GOT3 (cell line): ENCODE measurements around the gene MRC1.

ENCODE experiments used
- DNase-seq: peaks from one replicate; lab custom pipeline; 2025; ENCODE audit warnings: mixed read lengths; lab: John Stamatoyannopoulos, UW

The MRC1 gene

DNA sequence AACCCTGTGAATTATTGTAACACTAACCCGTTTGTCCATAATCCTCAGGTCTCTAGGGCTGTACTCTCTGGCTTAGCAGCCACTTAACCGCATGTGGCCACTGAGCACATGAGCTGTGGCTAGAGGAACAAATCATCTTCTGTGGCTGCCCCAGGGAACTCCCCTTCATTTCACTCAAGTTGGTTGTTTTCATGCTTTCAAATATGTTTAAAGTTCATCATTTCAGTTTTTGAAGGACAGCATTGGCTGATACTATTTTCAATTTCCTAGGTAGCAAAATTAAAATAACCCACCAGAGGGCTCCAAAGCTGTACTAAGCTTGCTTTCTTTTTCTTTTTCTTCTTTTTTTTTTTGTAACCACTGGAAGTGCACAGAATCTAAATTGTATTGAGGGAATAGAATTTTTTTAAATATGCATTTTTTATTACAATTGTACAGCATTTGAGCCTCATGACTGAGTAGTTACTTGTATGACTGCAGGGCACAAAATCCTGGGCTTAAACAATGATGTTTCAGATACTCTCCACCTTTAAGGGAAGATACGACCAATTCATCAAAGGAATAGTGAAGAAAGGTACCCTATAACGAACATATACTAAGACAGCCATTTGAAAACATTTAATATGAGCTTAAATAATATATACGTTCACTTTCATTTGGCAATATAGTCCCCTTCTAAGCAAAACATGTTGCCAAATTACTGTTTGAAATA lies 38.6 kb downstream of the MRC1 start:
- no peak for DNase-seq

DNA sequence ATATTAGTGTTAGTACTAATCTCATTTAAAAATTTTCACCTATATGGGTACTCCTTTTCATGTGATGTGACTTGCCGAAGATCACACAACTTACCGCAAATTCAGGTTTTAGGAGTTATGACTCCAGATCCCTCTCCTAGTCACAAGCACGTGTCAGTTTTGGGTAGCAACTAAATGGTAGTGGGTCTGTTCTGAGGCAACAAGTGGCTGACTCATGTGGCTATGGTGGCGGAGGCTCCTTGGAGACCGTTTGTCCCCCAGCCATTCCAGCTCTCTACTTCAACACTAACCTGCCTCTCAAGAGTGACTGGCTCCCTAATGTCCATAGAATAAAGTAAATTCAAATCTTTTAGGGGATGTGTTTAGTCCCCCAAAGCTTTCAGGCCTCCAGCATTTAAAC lies 39.5 kb downstream of the MRC1 start:
- DNase-seq: no peak

DNA sequence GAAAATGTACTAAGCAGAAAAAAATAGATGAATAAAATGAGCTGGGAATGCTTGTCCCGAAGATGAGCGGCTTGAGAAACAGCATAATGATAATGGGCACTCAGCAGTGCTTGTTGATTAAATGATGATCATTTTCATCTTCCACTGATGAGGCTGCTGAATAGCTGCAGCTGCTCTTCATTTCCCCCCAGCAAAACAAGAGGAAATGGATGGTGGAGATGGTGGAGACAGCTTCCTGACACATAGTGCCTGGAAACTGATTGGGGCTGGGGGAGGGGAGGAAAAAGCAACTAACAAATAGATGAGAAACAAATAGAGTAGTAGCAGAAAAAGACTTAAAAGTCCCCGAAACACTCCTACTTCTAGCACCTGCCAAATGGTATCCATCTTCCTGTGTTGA lies 41.4 kb downstream of the MRC1 start:
- no peak for DNase-seq

DNA sequence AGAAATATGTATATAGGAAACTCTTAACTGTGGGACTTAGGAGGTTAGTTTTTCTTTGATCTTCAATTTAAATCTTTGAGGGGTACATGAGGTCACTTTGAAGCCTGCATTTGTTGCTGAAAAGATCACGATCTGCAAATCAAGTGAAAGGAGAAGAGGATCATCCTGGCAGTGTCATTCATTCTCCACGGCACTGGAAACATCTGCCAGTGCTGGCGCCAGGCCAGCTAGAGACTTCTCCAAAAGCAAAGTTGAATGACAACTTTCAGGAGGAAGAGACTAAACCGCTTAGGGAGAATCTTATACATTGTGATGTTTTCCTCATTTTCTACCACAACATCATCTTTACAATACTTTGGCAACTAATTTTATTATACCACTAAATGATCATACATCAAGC lies 42.5 kb downstream of the MRC1 start:
- no peak for DNase-seq

DNA sequence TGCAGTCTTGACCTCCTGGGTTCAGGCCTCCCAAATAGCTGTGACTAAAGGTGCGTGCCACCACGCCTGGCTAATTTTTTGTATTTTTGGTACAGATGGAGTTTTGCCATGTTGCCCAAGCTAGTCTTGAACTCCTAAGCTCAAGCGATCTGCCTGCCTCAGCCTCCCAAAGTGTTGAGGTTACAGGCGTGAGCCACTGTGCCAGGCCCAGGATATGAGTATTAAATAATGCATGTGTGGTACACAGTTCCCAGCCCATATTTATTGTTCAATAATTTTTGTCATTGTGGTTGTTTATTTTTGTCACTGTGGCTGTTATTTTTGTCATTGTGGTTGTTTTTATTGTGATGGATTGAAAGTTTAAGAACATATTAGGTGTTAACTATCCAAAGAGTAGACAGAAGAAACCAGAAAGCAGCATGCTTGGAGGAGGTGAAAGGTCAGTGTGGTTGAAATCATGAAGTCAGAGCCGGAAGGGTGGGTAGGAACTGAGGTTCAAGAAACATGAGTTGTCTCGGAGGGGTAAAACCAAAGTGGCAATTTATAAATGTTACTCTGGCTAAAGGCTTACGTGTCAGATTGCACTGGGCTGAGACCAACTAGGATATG lies 45.0 kb downstream of the MRC1 start:
- DNase-seq: no peak

DNA sequence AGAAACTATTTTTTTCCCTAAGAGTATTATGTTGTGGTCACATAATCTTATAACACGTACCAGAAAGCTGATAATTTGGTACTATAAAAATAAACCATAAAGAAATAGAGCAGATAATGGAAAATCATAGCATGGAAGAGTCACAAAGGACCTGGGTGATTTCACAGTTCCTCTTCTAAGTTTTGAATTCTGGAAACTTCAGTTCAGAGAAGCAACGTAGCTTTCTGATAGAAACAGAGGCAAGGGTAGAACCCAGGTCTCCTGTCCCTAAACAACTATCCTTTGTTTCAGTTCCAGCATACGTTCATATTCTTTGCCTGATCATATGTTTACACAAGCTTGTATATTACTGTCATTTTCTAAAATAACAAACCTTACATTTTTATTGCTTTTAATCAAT lies 47.9 kb downstream of the MRC1 start:
- DNase-seq: no peak

DNA sequence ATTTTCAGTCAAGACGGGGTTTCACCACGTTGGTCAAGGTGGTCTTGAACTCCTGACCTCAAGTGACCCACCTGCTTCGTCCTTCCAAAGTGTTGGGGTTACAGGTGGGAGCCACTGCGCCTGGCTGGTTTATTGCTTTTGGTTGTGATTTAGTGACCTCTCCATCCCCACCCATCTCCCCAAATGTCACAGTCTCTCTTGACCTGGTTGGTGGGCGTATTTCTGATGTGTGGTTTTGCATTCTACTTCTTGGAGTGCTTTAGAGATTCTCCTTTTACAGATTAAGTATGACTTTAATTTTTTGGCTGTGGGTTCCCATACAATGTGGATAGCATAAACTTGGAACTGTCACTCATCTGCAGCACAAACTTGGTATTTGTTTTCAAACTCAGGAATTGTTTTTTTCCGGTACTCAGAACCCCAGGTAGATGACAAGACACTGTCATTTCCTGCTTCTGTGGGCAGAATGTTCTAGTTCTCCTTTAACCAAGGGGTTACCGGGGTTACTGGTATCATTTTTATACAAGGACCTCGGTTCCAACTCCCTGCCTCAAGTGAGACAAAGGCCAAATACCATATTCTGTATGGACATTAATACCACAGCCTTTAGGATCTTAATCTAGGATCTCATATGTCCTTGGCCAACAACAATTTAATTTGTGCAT lies 50.5 kb downstream of the MRC1 start:
- no peak for DNase-seq

DNA sequence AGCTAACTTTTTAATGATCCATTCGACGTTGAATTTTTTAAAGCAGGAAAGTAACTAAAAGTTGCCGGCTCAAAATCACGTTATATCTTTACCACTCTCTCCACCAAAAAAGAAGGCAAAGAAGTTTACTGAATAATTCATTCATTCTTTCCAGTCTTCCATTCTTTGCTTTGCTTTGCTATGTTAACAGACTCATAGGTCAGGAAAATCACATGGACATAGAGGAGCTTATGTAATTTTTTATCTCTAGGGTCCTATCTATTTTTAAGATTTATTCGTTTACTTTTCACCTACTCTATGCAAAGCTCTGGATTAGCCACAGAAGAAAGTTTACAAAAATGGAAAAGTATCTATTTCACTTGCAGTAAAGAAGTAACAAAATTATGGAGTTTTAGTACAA lies 52.6 kb downstream of the MRC1 start:
- DNase-seq: no peak

DNA sequence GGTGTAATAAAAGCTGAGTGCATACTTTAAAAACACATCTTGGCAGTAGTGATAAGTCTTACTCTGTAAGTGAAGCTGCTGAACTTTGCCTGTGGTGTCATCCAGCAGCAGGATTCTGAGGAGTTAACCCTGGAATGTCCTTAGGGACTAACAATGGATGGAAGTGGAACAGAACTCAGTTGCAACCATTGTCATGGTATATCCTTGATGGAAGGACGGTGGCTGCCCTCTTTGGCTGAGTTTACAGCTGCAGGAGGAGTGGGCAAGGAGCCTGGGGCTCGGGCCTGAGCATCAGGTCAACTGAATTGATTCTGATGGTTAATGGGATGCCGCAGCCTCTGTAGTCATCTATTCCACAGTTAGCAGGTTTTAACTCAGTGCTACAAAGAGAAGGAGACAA lies 56.2 kb downstream of the MRC1 start:
- DNase-seq: no peak

DNA sequence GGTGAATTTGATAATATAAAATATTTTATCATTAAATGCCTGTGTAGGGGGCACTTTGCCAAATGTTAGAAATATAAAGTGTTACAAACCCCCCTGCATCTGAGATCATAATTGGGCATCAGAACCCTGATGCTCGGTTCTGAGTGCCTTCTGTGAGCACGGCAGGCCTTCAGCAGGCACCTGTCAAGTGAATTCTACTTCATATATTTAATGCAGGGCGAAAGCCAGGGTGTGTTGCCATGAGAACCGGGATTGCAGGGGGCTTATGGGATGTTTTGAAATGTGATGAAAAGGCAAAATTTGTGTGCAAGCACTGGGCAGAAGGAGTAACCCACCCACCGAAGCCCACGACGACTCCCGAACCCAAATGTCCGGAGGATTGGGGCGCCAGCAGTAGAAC lies 57.2 kb downstream of the MRC1 start:
- DNase-seq: no peak

DNA sequence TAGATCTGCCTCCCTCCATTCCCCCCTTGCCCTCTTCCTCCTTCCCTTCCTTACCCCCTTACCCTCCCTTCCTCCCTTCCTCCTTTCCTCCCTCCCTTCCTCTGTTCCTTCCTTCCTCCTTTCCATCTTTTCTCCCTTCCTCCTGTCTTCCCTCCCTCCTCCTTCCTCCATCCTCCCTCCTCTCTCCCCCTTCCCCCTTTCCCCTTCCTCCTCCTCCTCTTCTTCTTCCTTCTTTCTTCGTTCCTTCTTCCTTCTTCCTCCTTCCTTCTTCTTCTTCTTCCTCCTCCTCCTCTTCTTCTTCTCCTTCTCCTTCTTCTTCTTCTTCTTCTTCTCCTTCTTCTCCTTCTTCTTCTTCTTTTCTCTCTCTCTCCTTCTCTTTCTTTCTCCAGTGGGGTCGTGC lies 57.9 kb downstream of the MRC1 start:
- DNase-seq: no peak

DNA sequence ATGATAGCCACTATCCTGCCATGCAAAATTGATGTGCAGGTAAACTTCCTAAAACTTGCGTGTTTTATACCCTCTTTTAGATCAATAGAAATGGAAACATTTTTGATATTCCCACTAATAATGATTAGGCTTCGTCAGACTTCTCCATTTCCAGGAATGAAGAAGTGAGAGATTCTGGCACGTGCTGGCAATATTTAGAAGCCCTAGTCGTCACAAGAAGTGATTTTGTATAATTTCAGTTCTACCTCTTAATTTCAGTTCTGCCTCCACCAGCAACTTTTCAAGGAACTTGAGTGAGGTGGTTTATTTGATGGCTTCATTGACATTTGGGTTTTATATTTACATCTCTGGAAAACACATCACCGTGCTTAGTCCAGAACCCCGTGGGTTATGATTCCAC lies 61.9 kb downstream of the MRC1 start:
- no peak for DNase-seq

DNA sequence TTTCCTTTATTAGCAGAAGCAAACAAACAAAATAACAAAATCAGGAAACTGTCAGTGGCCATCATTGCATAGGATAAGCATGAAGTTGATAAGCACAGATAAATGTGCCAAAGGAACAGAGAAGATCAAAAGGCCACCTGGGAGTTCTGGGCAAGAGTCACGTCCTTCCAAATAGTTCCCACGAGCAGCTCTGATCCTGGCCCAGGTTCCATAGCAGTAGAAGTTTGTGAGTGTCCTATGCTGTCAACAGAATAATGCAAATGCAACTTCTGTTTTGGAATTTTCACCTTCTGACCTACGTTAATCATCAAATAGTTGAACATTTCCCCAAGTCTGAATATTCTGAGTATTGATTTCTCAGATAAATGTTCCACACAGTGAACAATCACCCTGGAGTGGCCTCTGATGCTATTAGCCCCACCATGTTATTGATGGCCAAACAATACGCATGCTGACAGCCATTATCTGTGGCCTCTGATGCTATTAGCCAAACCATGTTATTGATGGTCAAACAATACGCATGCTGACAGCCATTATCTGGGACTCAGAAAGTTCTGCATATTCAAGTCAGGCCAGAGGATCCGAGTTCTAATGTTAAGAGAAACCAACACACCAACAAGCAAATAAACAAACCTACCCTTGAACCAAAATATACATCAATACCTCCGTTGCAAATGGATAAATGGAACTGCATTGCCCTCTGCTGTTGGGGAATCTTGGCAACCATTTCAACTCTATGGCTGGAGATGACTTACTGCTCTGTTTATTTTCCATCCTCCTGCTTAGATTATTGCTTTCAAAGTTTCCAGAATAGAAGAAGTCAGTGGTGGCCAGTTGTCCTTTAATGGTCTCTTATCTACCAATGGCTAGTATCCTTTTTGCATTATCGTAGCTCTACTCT lies 63.3 kb downstream of the MRC1 start:
- DNase-seq: no peak

DNA sequence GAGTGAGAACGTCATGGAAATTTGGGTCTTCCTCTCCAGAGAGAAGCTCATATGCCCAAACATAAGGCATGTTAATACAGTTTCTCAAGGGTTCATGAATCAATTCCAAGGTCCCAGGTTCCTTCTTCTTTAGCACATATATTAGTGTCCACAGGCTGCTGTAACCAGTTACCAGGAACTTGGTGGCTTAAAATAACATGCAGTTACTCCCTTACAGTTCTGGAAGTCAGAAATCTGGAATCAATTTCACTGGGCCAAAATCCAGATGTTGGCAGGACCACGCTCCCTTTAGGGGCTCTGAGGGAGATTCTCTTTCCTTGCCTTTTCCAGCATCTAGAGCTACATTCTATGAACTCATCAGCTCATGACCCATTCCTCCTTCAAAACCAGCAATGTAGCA lies 64.8 kb downstream of the MRC1 start:
- DNase-seq: no peak

DNA sequence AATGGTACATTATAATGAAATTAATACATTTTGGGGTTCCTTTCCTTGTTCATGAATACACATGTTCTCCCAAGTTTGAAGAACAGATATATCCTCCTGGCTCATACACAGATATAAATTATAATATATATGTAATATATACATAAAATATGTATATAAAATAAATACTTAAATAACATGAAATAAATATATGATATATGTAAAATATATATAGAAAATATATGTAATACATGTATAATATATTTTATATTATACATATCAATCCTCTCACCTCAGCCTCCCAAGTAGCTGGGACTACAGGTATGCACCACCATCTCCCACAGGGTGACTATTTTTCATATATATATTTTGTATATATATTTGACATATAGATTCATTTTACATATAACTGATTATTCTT lies 68.0 kb downstream of the MRC1 start:
- no peak for DNase-seq

DNA sequence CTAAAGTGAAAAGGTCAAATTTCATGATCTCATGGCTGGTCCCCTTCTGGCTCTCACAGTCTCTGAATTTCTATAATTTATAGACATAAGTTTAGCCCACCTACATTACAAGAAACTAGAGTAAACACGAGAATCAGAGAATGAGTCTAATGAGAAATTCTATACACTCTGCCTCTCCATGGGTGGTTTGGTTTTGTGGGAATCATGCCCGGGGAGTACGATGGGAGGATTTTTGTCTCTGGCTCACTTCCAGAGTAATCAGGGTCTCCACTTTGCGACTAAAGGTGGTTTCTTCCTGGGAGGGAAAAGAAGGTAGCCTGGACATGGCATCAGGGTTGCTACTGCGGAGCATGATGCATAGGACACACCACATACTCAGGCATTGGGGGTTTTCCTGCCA lies 69.7 kb downstream of the MRC1 start:
- DNase-seq: no peak

DNA sequence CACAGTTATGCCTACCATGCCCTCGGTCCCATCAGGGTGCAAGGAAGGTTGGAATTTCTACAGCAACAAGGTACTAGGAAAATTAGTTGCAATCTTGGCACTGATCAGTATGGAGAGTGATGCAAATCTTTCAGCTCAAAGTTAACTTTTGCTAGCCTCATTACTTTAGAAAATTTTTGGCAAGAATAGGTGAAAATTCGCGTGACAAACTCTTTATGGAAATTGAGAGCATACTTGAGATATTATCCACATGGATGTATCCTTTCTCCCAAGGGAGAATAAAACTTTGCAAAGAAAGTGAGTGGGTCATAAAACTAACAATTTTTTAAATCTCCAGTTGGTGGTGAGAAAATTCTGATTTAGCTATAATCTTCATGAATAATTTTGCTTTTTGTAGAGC lies 71.5 kb downstream of the MRC1 start:
- no peak for DNase-seq

DNA sequence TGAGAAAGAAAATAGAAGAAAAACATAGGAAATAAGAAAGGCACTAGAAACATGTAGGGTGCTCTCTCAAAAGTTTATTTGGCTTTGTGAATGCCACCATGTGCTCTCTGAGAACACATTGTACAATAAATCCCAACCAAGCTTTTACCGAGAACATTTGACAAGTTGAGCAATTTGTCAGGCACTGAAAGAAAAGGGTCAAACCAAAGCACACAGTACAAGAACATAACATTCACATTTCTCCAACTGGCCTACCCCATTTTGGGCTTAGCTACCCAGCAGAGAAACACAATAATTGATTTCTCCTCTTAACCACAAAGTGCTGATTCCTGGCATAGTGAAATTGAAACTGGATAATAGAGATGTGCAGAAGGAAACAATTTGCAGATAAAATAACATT lies 73.4 kb downstream of the MRC1 start:
- no peak for DNase-seq

DNA sequence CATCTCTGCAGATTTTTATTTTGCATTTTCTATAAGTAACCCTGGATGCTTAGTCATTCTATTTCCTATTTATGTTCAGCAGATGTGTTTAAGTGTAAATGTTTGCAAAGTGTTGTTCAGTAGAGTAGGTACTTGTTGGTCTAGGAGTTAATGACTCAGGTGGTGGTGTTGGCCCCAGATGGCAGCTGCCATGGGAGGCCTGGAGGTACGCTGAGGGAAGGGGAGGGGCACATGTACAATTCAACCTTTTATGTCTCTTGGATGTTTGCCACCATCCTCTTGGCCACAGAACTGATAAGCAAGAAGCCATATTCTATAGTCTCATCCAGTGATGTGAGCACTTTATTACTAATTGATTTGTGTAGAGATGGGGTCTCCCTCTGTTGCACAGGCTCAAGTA lies 74.5 kb downstream of the MRC1 start:
- DNase-seq: no peak

DNA sequence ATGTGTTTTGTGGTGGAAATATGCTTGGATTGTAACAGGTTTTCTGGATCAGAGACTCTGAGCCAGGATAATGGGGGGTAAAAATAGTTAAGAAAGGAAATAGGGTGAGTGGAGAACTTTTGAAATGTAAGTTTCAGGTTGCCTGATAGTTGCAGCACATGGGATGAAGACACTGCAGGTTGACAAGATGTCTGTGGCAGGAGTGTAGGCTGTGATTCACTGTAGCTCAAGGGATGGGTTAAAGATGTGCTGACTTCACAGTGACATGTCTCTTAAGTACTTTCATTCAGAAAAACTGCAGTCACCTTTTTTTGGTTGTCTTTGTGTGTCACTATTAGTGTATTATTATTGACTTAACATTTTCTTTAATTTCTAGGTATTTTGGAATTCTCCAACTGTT lies 79.0 kb downstream of the MRC1 start:
- no peak for DNase-seq

DNA sequence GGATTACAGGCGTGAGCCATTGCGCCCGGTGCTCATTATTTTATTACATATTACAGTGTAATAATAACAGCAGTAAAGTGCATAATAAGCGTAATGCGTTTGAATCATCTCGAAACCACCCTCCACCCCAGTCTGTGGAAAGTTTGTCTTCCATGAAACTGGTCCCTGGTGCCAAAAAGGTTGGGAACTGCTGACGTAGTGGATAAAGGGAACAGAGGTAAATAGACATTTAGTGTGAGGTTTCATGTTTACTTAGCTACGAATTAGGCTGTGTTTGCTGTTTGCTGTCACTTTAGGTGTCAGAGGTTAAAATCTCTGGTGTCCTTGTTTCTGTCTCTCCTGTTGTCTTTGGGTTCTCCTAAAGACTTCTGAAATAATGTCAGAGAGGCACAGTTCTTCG lies 82.3 kb downstream of the MRC1 start:
- DNase-seq: no peak

DNA sequence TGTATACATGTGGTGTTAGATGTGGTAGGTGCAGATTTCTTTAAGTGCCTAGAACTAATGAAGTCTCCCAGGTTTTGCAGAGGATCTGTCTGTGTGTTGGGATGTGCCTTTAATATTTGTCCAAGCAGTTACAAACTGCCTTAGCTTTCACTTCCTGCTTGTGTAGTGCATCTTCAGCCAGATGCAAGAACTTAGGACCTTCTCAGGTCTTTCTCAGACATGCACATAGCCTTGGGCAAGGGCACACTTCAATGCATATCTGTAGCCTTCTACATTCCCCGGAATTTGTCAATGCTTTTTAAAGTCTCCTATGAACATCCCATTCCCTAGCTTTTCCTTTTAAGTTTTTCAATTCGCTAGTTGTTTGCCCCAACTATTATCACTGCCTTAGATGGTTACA lies 95.4 kb downstream of the MRC1 start:
- no peak for DNase-seq

DNA sequence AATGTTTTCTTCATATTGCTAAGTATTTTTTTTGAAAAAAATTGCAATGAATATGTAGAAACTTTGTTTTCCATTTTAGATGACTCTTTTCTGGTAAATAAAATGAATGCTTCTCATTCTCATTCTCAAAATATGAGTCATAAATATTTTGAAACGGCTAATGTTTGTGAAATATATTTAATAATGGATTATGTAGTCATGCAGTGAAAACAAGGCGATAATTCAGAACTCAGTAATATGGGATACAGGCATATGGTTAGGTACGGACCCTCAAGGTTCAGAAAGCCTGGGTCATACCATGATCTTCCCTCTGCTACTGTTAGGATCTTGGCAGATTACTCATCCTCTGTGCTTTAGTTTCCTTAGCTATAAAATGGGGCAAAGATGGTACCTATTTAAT lies 96.3 kb downstream of the MRC1 start:
- DNase-seq: no peak
